PC-9 (cell line): Measurements from ENCODE around the gene MPND.

Source experiments
- EZH2 ChIP-seq: fragments of 200-600 bp; sonication (generic); IDR thresholded peaks from 2 replicates; pipeline ENCODE4 v1.8.0; 2017; ENCODE audit warnings: antibody characterized with exemption, low read depth
- TF ChIP-seq, protein P1 (sequence below): fragments of 200-600 bp; sonication (generic); conservative IDR thresholded peaks from 2 replicates; pipeline ENCODE4 v1.6.1; 2017; ENCODE audit warnings: mixed run types, antibody characterized with exemption, mild to moderate bottlenecking, moderate library complexity

DNA sequence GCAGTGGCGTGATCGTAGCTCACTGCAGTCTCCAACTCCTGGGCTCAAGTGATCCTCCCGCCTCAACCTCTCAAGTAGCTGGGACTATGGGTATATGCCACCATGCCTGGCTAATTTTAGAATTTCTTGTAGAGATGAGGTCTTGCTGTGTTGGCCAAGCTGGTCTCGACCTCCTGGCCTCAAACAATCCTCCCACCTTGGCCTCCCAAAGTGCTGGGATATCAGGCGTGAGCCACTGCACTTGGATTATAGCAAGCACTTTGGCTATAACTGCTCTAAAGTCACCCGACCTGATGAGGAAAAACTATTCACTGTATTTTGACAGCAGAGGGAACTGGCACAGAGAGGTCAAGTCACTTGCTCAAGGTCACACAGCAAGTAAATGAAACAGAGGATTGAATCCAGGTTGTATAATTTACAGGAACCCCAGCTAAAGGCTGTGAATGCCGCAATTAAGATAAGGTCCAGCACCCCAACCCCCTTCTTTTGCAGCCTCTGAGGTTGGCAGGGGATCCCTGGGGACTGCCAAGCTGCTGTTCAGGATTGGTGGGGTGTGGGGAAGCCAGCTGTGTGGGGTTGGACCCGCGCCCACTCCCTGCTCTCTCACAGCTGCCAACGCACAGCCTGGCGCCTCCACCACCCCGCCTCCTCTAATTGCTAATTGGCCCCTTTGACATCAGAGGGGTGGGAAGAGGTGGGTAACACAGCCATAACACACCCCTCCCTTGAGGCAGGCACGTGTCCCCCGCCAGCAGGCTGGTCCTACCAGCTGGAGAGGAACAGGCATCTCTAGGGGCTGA is 47.2 kb upstream of the MPND start:
- TF ChIP-seq, protein P1, sequence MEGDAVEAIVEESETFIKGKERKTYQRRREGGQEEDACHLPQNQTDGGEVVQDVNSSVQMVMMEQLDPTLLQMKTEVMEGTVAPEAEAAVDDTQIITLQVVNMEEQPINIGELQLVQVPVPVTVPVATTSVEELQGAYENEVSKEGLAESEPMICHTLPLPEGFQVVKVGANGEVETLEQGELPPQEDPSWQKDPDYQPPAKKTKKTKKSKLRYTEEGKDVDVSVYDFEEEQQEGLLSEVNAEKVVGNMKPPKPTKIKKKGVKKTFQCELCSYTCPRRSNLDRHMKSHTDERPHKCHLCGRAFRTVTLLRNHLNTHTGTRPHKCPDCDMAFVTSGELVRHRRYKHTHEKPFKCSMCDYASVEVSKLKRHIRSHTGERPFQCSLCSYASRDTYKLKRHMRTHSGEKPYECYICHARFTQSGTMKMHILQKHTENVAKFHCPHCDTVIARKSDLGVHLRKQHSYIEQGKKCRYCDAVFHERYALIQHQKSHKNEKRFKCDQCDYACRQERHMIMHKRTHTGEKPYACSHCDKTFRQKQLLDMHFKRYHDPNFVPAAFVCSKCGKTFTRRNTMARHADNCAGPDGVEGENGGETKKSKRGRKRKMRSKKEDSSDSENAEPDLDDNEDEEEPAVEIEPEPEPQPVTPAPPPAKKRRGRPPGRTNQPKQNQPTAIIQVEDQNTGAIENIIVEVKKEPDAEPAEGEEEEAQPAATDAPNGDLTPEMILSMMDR: no peak
- TF ChIP-seq EZH2: no peak
